ENCODE results near the gene GRID2.

The GRID2 gene

GRCh38 chr4:93016350-93016749 is 712.6 kb downstream of the GRID2 start:
- no peak for TF ChIP-seq CTCF (IDR thresholded peaks at IDR 0.05; ENCODE audit: insufficient read depth, low read depth, low read length, missing control alignments)
- no peak overlapping the region for H3K4me3 ChIP-seq (ENCODE audit: low read length)
- DNase-seq (ENCODE audit: low read depth), result no peak

GRCh38 chr4:93018243-93018642 is 714.5 kb downstream of the GRID2 start:
- H3K4me3 ChIP-seq (ENCODE audit: low read length), result no peak overlapping the region
- no peak for DNase-seq (ENCODE audit: low read depth)
- TF ChIP-seq CTCF (IDR thresholded peaks at IDR 0.05; ENCODE audit: insufficient read depth, low read depth, low read length, missing control alignments), result no peak

GRCh38 chr4:93018806-93019205 is 715.0 kb downstream of the GRID2 start:
- DNase-seq (ENCODE audit: low read depth), result no peak
- no peak overlapping the region for H3K4me3 ChIP-seq (ENCODE audit: low read length)
- TF ChIP-seq CTCF (IDR thresholded peaks at IDR 0.05; ENCODE audit: insufficient read depth, low read depth, low read length, missing control alignments), result no peak

- DNase-seq (ENCODE audit: low read depth), result no peak
- no peak for TF ChIP-seq CTCF (IDR thresholded peaks at IDR 0.05; ENCODE audit: insufficient read depth, low read depth, low read length, missing control alignments)
- H3K4me3 ChIP-seq (ENCODE audit: low read length), result no peak overlapping the region
Observed at GRCh38 chr4:93029769-93030168, 726.0 kb downstream of the GRID2 start.

GRCh38 chr4:93030670-93031069 is 726.9 kb downstream of the GRID2 start:
- DNase-seq (ENCODE audit: low read depth), result no peak
- H3K4me3 ChIP-seq (ENCODE audit: low read length), result no peak overlapping the region
- TF ChIP-seq CTCF (IDR thresholded peaks at IDR 0.05; ENCODE audit: insufficient read depth, low read depth, low read length, missing control alignments), result no peak

GRCh38 chr4:93031431-93032098 is 727.8 kb downstream of the GRID2 start:
- DNase-seq (ENCODE audit: low read depth), result no peak
- no peak overlapping the region for H3K4me3 ChIP-seq (ENCODE audit: low read length)
- no peak for TF ChIP-seq CTCF (IDR thresholded peaks at IDR 0.05; ENCODE audit: insufficient read depth, low read depth, low read length, missing control alignments)

GRCh38 chr4:93042746-93043145 is 739.0 kb downstream of the GRID2 start:
- no peak overlapping the region for H3K4me3 ChIP-seq (ENCODE audit: low read length)
- no peak for TF ChIP-seq CTCF (IDR thresholded peaks at IDR 0.05; ENCODE audit: insufficient read depth, low read depth, low read length, missing control alignments)
- DNase-seq (ENCODE audit: low read depth), result no peak
